ENCODE data around the gene ERCC4. TPM values are rescaled to one million over a fixed set of nuclear protein-coding genes. Genes with fewer than 3 reads are reported as not detected.
"Not testable (repeated sequence)": the region's sequence is repeated elsewhere in the genome, so short reads cannot be mapped to it uniquely, and the experiment has no call there.

ERCC4 gene
- total and polyA plus RNA-seq, 2 experiments from 2014 or later = 13.1 to 15.6 TPM

- TF ChIP-seq, protein P1, sequence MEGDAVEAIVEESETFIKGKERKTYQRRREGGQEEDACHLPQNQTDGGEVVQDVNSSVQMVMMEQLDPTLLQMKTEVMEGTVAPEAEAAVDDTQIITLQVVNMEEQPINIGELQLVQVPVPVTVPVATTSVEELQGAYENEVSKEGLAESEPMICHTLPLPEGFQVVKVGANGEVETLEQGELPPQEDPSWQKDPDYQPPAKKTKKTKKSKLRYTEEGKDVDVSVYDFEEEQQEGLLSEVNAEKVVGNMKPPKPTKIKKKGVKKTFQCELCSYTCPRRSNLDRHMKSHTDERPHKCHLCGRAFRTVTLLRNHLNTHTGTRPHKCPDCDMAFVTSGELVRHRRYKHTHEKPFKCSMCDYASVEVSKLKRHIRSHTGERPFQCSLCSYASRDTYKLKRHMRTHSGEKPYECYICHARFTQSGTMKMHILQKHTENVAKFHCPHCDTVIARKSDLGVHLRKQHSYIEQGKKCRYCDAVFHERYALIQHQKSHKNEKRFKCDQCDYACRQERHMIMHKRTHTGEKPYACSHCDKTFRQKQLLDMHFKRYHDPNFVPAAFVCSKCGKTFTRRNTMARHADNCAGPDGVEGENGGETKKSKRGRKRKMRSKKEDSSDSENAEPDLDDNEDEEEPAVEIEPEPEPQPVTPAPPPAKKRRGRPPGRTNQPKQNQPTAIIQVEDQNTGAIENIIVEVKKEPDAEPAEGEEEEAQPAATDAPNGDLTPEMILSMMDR (IDR thresholded peaks at IDR 0.05; ENCODE audit: low read depth, low read length) = no peak
- DNase-seq (ENCODE audit: low read depth in 1 of 2, low spot score in 1 of 2) = no peak
- H3K4me3 ChIP-seq = no peak overlapping the region
- H3K27ac ChIP-seq = no peak overlapping the region
- no peaks in the 10 kb centered on the region for H3K36me3 ChIP-seq
- H3K27me3 ChIP-seq = no peaks in the 10 kb centered on the region
- no peaks in the 10 kb centered on the region for H3K4me1 ChIP-seq (ENCODE audit: low read depth)
- no peaks in the 10 kb centered on the region for H3K9me3 ChIP-seq (ENCODE audit: low read depth)
These were observed 22.1 kb upstream of the ERCC4 start for GRCh38 chr16:13897806-13898205.

GRCh38 chr16:13898233-13898632, 21.7 kb upstream of the ERCC4 start:
- TF ChIP-seq, protein P1 (IDR thresholded peaks at IDR 0.05; ENCODE audit: low read depth, low read length) = no peak
- no peak for DNase-seq (ENCODE audit: low read depth in 1 of 2, low spot score in 1 of 2)
- Histone ChIP-seq H3K4me1 (ENCODE audit: low read depth) (no peaks in the 10 kb centered on the region), H3K27me3 (no peaks in the 10 kb centered on the region), H3K4me3 (no peak overlapping the region), H3K9me3 (ENCODE audit: low read depth) (no peaks in the 10 kb centered on the region), H3K36me3 (no peaks in the 10 kb centered on the region), H3K27ac (no peak overlapping the region)

- Histone ChIP-seq H3K27me3 (no peaks in the 10 kb centered on the region), H3K4me3 (no peak overlapping the region), H3K36me3 (no peaks in the 10 kb centered on the region), H3K27ac (no peak overlapping the region), H3K9me3 (ENCODE audit: low read depth) (no peaks in the 10 kb centered on the region), H3K4me1 (ENCODE audit: low read depth) (no peaks in the 10 kb centered on the region)
- no peak for DNase-seq (ENCODE audit: low read depth in 1 of 2, low spot score in 1 of 2)
- TF ChIP-seq, protein P1 (IDR thresholded peaks at IDR 0.05; ENCODE audit: low read depth, low read length) = no peak
These were observed 17.9 kb upstream of the ERCC4 start for GRCh38 chr16:13902052-13902451.

GRCh38 chr16:13902677-13903076, 17.3 kb upstream of the ERCC4 start:
- TF ChIP-seq, protein P1 (IDR thresholded peaks at IDR 0.05; ENCODE audit: low read depth, low read length) = no peak
- Histone ChIP-seq H3K4me3 (no peak overlapping the region), H3K27ac (no peak overlapping the region), H3K9me3 (ENCODE audit: low read depth) (no peaks in the 10 kb centered on the region), H3K36me3 (no peaks in the 10 kb centered on the region), H3K27me3 (no peaks in the 10 kb centered on the region), H3K4me1 (ENCODE audit: low read depth) (no peaks in the 10 kb centered on the region)
- peak in 1 of 2 donors; percentile 92 for DNase-seq (ENCODE audit: low read depth in 1 of 2, low spot score in 1 of 2)

- Histone ChIP-seq H3K9me3 (ENCODE audit: low read depth) (no peaks in the 10 kb centered on the region), H3K27me3 (no peaks in the 10 kb centered on the region), H3K36me3 (no peaks in the 10 kb centered on the region), H3K4me3 (no peak overlapping the region), H3K27ac (no peak overlapping the region), H3K4me1 (ENCODE audit: low read depth) (no peaks in the 10 kb centered on the region)
- DNase-seq (ENCODE audit: low read depth in 1 of 2, low spot score in 1 of 2) = no peak
- TF ChIP-seq, protein P1 (IDR thresholded peaks at IDR 0.05; ENCODE audit: low read depth, low read length) = no peak
These were observed 15.7 kb upstream of the ERCC4 start for GRCh38 chr16:13904179-13904691.

DNA sequence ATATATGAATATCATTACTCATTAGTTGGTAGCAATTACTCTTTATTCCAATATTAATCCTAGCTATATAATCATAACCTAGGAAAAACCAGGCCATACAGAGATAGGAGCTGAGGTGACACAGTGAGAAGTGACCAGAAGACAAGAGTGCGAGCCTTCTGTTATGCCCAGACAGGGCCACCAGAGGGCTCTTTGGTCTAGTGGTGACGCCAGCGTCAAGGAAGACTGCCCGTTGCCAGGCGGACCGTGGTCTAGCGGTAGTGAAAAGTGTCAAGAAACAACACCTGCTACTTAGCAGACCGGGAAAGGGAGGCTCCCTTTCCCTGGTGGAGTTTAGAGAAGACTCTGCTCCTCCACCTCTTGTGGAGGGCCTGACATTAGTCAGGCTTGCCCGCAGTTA, 15.1 kb upstream of the ERCC4 start:
- H3K27ac ChIP-seq; H3K9me3 ChIP-seq (ENCODE audit: low read depth); H3K36me3 ChIP-seq; H3K4me3 ChIP-seq; H3K4me1 ChIP-seq (ENCODE audit: low read depth); H3K27me3 ChIP-seq: not testable (repeated sequence)
- TF ChIP-seq, protein P1 (IDR thresholded peaks at IDR 0.05; ENCODE audit: low read depth, low read length) = peak; percentile 52
- DNase-seq (ENCODE audit: low read depth in 1 of 2, low spot score in 1 of 2) = peak in 1 of 2 donors; percentile 49
